ENCODE measurements around the gene DAP.

Gene DAP

GRCh38 chr5:10760096-10760920 lies 726 bp downstream of the DAP start:
- peak; percentile 9 for DNase-seq (ENCODE audit: low read depth)

- no peak for DNase-seq (ENCODE audit: low read depth)
These were observed 1.9 kb downstream of the DAP start for GRCh38 chr5:10759111-10759510.

- no peak for DNase-seq (ENCODE audit: low read depth)
These were observed 3.0 kb downstream of the DAP start for GRCh38 chr5:10757922-10758555.

- DNase-seq (ENCODE audit: low read depth), result no peak
These were observed 4.0 kb downstream of the DAP start for GRCh38 chr5:10757043-10757442.

GRCh38 chr5:10756549-10756948 lies 4.5 kb downstream of the DAP start:
- no peak for DNase-seq (ENCODE audit: low read depth)

GRCh38 chr5:10753178-10753577 lies 7.9 kb downstream of the DAP start:
- no peak for DNase-seq (ENCODE audit: low read depth)

- no peak for DNase-seq (ENCODE audit: low read depth)
These were observed 8.6 kb downstream of the DAP start for GRCh38 chr5:10752451-10752850.

- no peak for DNase-seq (ENCODE audit: low read depth)
These were observed 10.1 kb downstream of the DAP start for GRCh38 chr5:10750909-10751308.

GRCh38 chr5:10747678-10748622 lies 13.1 kb downstream of the DAP start:
- no peak for DNase-seq (ENCODE audit: low read depth)

GRCh38 chr5:10746711-10747110 lies 14.3 kb downstream of the DAP start:
- DNase-seq (ENCODE audit: low read depth), result no peak

GRCh38 chr5:10745133-10745532 lies 15.9 kb downstream of the DAP start:
- DNase-seq (ENCODE audit: low read depth), result no peak

- no peak for DNase-seq (ENCODE audit: low read depth)
These were observed 16.4 kb downstream of the DAP start for GRCh38 chr5:10744681-10745080.

- no peak for DNase-seq (ENCODE audit: low read depth)
These were observed 17.1 kb downstream of the DAP start for GRCh38 chr5:10743951-10744350.

GRCh38 chr5:10743526-10743925 lies 17.5 kb downstream of the DAP start:
- DNase-seq (ENCODE audit: low read depth), result no peak

- no peak for DNase-seq (ENCODE audit: low read depth)
These were observed 19.4 kb downstream of the DAP start for GRCh38 chr5:10741661-10742060.

- no peak for DNase-seq (ENCODE audit: low read depth)
These were observed 20.6 kb downstream of the DAP start for GRCh38 chr5:10740384-10740783.

- DNase-seq (ENCODE audit: low read depth), result no peak
These were observed 23.2 kb downstream of the DAP start for GRCh38 chr5:10737880-10738279.

- no peak for DNase-seq (ENCODE audit: low read depth)
These were observed 24.2 kb downstream of the DAP start for GRCh38 chr5:10736808-10737207.

- no peak for DNase-seq (ENCODE audit: low read depth)
These were observed 24.7 kb downstream of the DAP start for GRCh38 chr5:10736354-10736753.

- no peak for DNase-seq (ENCODE audit: low read depth)
These were observed 25.3 kb downstream of the DAP start for GRCh38 chr5:10735569-10736276.

GRCh38 chr5:10734832-10735523 lies 26.1 kb downstream of the DAP start:
- no peak for DNase-seq (ENCODE audit: low read depth)

Data from stimulated activated CD8-positive, alpha-beta memory T cell treated with anti-CD3 and anti-CD28 coated beads, Interleukin-4, amount 100 ng/mL, for 24 hours (primary cell).